Hepatocyte (in vitro differentiated cells): Measurements from ENCODE around the gene DSCAM. TPM values are rescaled to one million over a fixed set of nuclear protein-coding genes. Genes with fewer than 3 reads are reported as not detected.

Source experiments
- DNase-seq: peaks from one replicate; pipeline ENCODE4 v3.0.0-alpha.2; 2016; ENCODE audit warnings: low spot score
- H2AFZ ChIP-seq: fragments of 200-600 bp; sonication (generic); 2 replicates; pipeline ENCODE4 v1.6.0; 2016; ENCODE audit warnings: antibody characterized with exemption, mild to moderate bottlenecking
- H3K27ac ChIP-seq: fragments of 200-600 bp; sonication (generic); 2 replicates; pipeline ENCODE4 v1.5.1; 2016; ENCODE audit warnings: mild to moderate bottlenecking
- H3K27me3 ChIP-seq: fragments of 200-600 bp; sonication (generic); 2 replicates; pipeline ENCODE4 v1.6.1; 2016
- H3K36me3 ChIP-seq: fragments of 200-600 bp; sonication (generic); replicated peaks from 2 replicates; pipeline ENCODE4 v1.5.1; 2016; ENCODE audit warnings: low read depth; ENCODE audit not compliant: insufficient read depth
- H3K4me1 ChIP-seq: fragments of 200-600 bp; sonication (generic); 2 replicates; pipeline ENCODE4 v1.5.1; 2016; ENCODE audit warnings: mild to moderate bottlenecking, moderate library complexity; ENCODE audit not compliant: insufficient read depth
- H3K4me2 ChIP-seq: fragments of 200-600 bp; sonication (generic); 2 replicates; pipeline ENCODE4 v1.6.0; 2016
- H3K4me3 ChIP-seq: fragments of 200-600 bp; sonication (generic); 2 replicates; pipeline ENCODE4 v1.5.1; 2016; ENCODE audit warnings: mild to moderate bottlenecking
- H3K79me2 ChIP-seq: fragments of 200-600 bp; sonication (generic); 2 replicates; pipeline ENCODE4 v1.6.0; 2017; ENCODE audit warnings: mild to moderate bottlenecking
- H3K9me2 ChIP-seq: fragments of 200-600 bp; sonication (generic); replicated peaks from 2 replicates; pipeline ENCODE4 v1.6.0; 2017; ENCODE audit warnings: mild to moderate bottlenecking; ENCODE audit not compliant: insufficient read depth
- H3K9me3 ChIP-seq: fragments of 200-600 bp; sonication (generic); 2 replicates; pipeline ENCODE4 v1.5.1; 2016; ENCODE audit warnings: low read depth, mild to moderate bottlenecking
- H4K20me1 ChIP-seq: fragments of 200-600 bp; sonication (generic); 2 replicates; pipeline ENCODE4 v1.6.0; 2016; ENCODE audit warnings: mild to moderate bottlenecking; ENCODE audit not compliant: insufficient read depth, poor library complexity, severe bottlenecking
- EZH2 ChIP-seq: fragments of 200-600 bp; sonication (generic); IDR thresholded peaks from 2 replicates; pipeline ENCODE4 v1.6.1; 2016; ENCODE audit warnings: antibody characterized with exemption, mild to moderate bottlenecking, borderline replicate concordance
- EZH2phosphoT487 ChIP-seq: fragments of 200-600 bp; sonication (generic); IDR thresholded peaks from one replicate; pipeline ENCODE4 v1.6.1; 2018; ENCODE audit warnings: antibody characterized with exemption, mild to moderate bottlenecking, low read depth, moderate library complexity; ENCODE audit not compliant: unreplicated experiment, severe bottlenecking
- WGBS: methylation state at CpG from one replicate; pipeline ENCODE4 v1.1.6; 2016; ENCODE audit warnings: low lambda C conversion rate; ENCODE audit errors: missing lambda C conversion rate; 5-methylcytosine and 5-hydroxymethylcytosine counted together
- polyA plus RNA-seq: library from polyadenylated mRNA; unstranded; fragments of >200 nt; fragmentation: Nextera tagmentation; extraction: Ambion mirVana; gene quantifications from 2 replicates; pipeline ENCODE4 v1.2.1, GENCODE V29; 2016
- total RNA-seq: library from RNA; depleted of rRNA; stranded (reverse); fragments of >200 nt; gene quantifications from 2 replicates; pipeline ENCODE4 v1.2.3, GENCODE V29; 2014
- TF ChIP-seq, protein P1 (sequence below): fragments of 200-600 bp; sonication (generic); IDR thresholded peaks from 2 replicates; pipeline ENCODE4 v1.5.1; 2016; ENCODE audit warnings: antibody characterized with exemption, mild to moderate bottlenecking; ENCODE audit not compliant: poor library complexity

DSCAM gene
- total and polyA plus RNA-seq, 2 experiments from 2014 or later, result 0.33 TPM; not detected in 1

DNA sequence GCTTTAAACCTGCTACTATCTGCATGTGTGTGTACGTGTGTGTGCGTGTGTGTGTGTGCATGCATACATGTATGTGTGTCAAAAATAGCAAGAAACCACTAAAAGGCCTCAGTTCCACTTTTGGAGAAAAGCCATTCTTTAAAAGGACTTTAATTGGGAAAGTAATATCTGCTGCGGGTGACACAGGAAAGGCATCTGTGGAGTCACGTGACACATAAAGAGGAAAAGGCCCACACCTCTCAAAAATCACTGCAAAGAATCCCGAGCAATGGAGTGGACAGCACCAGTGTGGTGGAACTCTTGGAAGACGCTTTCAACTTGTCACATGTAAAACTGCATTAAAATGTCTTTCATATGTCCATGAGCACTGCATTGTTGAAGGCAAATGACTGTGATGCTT lies 63.6 kb downstream of the DSCAM start:
- no peaks in the 10 kb centered on the region for H3K27me3 ChIP-seq
- H3K4me3 ChIP-seq, result no peak overlapping the region
- no peaks in the 10 kb centered on the region for H3K36me3 ChIP-seq
- H3K9me2 ChIP-seq, result no peaks in the 10 kb centered on the region
- no peaks in the 10 kb centered on the region for H3K79me2 ChIP-seq
- H4K20me1 ChIP-seq, result no peaks in the 10 kb centered on the region
- no peak overlapping the region for H3K4me2 ChIP-seq
- no peak for DNase-seq
- 89% methylated on average over 6 of the region's 6 CpGs for WGBS
- H3K27ac ChIP-seq, result no peak overlapping the region
- H3K4me1 ChIP-seq, result no peaks in the 10 kb centered on the region
- TF ChIP-seq EZH2phosphoT487, result no peak
- no peaks in the 10 kb centered on the region for H3K9me3 ChIP-seq
- no peak overlapping the region for H2AFZ ChIP-seq

DNA sequence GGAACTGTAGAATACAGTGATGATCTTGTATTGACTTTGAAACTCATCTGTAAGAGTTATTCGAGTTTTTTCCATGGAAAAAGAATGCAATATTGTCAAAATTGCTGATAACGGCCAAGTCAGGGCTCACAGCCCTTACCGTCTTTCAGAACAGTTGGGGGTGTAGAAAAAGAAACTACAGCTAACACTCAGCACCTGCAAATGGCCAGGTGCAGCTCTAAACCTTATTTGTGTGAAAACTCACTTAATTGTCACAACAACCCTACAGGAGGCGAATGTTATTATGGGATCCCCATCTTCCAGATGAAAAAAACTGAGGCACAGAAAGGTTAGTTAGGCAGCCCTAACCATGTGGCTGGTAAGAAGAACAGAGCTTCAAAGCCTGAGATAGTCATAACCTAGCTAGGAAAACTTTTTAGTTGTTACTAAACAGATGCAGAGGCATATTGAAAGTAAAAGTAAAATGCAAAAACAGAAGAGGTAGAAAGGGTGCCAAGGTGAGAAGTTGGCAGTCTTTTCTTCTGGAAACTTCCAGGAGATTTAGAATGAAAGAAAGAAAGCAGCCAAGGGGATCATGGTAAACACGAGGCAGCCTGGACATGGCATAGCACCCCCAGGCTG lies 76.4 kb downstream of the DSCAM start:
- Histone ChIP-seq H2AFZ (no peak overlapping the region), H3K4me1 (no peaks in the 10 kb centered on the region), H3K27ac (no peak overlapping the region), H3K9me3 (no peaks in the 10 kb centered on the region), H3K4me3 (no peak overlapping the region), H3K4me2 (no peak overlapping the region), H3K27me3 (no peaks in the 10 kb centered on the region), H4K20me1 (no peaks in the 10 kb centered on the region), H3K79me2 (no peaks in the 10 kb centered on the region), H3K9me2 (no peaks in the 10 kb centered on the region), H3K36me3 (no peaks in the 10 kb centered on the region)
- 85% methylated on average over 5 of the region's 5 CpGs for WGBS
- no peak for DNase-seq
- TF ChIP-seq EZH2 (no peak), EZH2phosphoT487 (no peak)
- TF ChIP-seq, protein P1, sequence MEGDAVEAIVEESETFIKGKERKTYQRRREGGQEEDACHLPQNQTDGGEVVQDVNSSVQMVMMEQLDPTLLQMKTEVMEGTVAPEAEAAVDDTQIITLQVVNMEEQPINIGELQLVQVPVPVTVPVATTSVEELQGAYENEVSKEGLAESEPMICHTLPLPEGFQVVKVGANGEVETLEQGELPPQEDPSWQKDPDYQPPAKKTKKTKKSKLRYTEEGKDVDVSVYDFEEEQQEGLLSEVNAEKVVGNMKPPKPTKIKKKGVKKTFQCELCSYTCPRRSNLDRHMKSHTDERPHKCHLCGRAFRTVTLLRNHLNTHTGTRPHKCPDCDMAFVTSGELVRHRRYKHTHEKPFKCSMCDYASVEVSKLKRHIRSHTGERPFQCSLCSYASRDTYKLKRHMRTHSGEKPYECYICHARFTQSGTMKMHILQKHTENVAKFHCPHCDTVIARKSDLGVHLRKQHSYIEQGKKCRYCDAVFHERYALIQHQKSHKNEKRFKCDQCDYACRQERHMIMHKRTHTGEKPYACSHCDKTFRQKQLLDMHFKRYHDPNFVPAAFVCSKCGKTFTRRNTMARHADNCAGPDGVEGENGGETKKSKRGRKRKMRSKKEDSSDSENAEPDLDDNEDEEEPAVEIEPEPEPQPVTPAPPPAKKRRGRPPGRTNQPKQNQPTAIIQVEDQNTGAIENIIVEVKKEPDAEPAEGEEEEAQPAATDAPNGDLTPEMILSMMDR, result no peak

DNA sequence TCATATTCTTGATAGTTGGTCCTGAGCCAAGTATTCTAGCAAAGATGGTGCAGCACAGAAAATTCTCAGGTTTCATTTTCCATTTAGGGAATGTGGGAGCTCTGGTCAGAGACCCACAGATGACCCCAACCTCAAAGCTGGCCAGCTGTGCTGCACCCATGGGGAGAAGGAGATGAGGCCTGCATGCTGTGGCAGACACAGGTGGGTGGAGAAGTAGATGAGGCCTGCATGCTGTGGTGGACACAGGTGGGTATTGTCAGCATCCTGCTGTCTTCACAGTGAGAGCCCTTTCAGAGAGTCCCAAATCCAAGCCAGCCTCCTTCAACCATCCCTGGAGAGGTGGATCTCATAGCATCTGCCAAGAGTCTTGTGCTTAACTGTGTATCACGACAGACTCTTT lies 77.7 kb downstream of the DSCAM start:
- no peaks in the 10 kb centered on the region for H3K9me2 ChIP-seq
- no peak for DNase-seq
- no peak overlapping the region for H2AFZ ChIP-seq
- no peaks in the 10 kb centered on the region for H4K20me1 ChIP-seq
- no peak overlapping the region for H3K27ac ChIP-seq
- H3K27me3 ChIP-seq, result no peaks in the 10 kb centered on the region
- no peak overlapping the region for H3K4me2 ChIP-seq
- H3K79me2 ChIP-seq, result no peaks in the 10 kb centered on the region
- TF ChIP-seq, protein P1, result no peak
- TF ChIP-seq EZH2phosphoT487, result no peak
- TF ChIP-seq EZH2, result no peak
- 96% methylated on average over 1 of the region's 1 CpG for WGBS
- no peak overlapping the region for H3K4me3 ChIP-seq
- H3K4me1 ChIP-seq, result no peaks in the 10 kb centered on the region
- no peaks in the 10 kb centered on the region for H3K36me3 ChIP-seq
- H3K9me3 ChIP-seq, result no peaks in the 10 kb centered on the region

DNA sequence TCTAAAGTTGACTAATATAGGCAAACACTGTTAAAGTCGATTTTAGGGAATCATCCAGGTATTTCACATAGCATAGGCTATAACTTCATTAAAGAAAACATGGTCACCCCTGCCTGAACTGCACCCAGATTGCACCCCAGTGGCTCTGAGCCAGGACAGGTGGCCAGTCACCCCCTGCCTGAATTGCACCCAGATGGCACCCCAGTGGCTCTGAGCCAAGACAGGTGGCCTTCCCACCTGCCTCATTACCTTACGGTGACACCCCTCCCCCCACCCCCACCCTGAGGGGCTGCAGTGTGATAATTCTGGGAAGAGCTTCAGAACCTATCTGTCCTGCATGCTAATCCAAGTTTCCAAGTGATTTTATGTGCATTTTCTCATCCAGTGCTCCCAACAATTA lies 78.9 kb downstream of the DSCAM start:
- no peaks in the 10 kb centered on the region for H3K9me3 ChIP-seq
- no peak overlapping the region for H2AFZ ChIP-seq
- 65% methylated on average over 2 of the region's 2 CpGs for WGBS

More for the DNA sequence above, 78.9 kb downstream of the DSCAM start:
- no peaks in the 10 kb centered on the region for H4K20me1 ChIP-seq
- H3K4me2 ChIP-seq, result no peak overlapping the region
- DNase-seq, result no peak
- no peaks in the 10 kb centered on the region for H3K36me3 ChIP-seq
- no peak overlapping the region for H3K27ac ChIP-seq
- no peaks in the 10 kb centered on the region for H3K79me2 ChIP-seq
- no peaks in the 10 kb centered on the region for H3K9me2 ChIP-seq
- TF ChIP-seq EZH2 (no peak), EZH2phosphoT487 (no peak)
- TF ChIP-seq, protein P1, result no peak
- no peaks in the 10 kb centered on the region for H3K4me1 ChIP-seq
- H3K27me3 ChIP-seq, result no peaks in the 10 kb centered on the region
- no peak overlapping the region for H3K4me3 ChIP-seq
